ENCODE measurements around the gene TAS2R14. TPM values are rescaled to one million over a fixed set of nuclear protein-coding genes. Genes with fewer than 3 reads are reported as not detected.

The TAS2R14 gene
- total RNA-seq, 6 experiments from 2014 or later = 0.81 to 4.2 (median 1.6) TPM

- no peak for TF ChIP-seq CTCF (IDR thresholded peaks at IDR 0.05)
- no peak for TF ChIP-seq POLR2A (IDR thresholded peaks at IDR 0.05)
- 0% methylated on average over 2 of the region's 2 CpGs for WGBS (ENCODE audit: insufficient coverage, low coverage, low lambda C conversion rate, missing lambda C conversion rate)
Measured at GRCh38 chr12:10891937-10892336, 47.1 kb downstream of the TAS2R14 start.

GRCh38 chr12:10889226-10889625 lies 49.8 kb downstream of the TAS2R14 start:
- DNase-seq = no peak
- no peak for ATAC-seq
- H3K9me3 ChIP-seq = no peaks in the 10 kb centered on the region
- intact Hi-C loops (cut with DNase I) = no loop called here
- no peaks in the 10 kb centered on the region for H3K36me3 ChIP-seq
- H3K4me1 ChIP-seq = peaks cover 0 to 18% (median 9%) of the 10 kb centered on the region in 4 donors
- no peak overlapping the region for H3K4me3 ChIP-seq
- H3K27me3 ChIP-seq = no peaks in the 10 kb centered on the region
- no peak overlapping the region for H3K27ac ChIP-seq
- TF ChIP-seq POLR2A (IDR thresholded peaks at IDR 0.05) = no peak

More at GRCh38 chr12:10891937-10892336, 47.1 kb downstream of the TAS2R14 start:
- Histone ChIP-seq H3K27ac (peak overlapping the region in 1 of 3 donors; percentile 16), H3K4me3 (no peak overlapping the region), H3K27me3 (no peaks in the 10 kb centered on the region), H3K4me1 (peaks cover 0 to 18% (median 9%) of the 10 kb centered on the region in 4 donors), H3K36me3 (no peaks in the 10 kb centered on the region), H3K9me3 (no peaks in the 10 kb centered on the region)
- peak; percentile 50 to 84 (median 83) for DNase-seq
- intact Hi-C loops (cut with DNase I) = no loop called here
- ATAC-seq = peak; percentile 98 to 99 (median 98)

Other genes starting within 250 kb of the TAS2R14 start
- 10 to 100 TPM; 16.0 to 34.2 (median 23.2) TPM for gene YBX3, start 215.9 kb downstream of the TAS2R14 start, total RNA-seq
- not detected for gene TAS2R7, start 136.6 kb downstream of the TAS2R14 start, total RNA-seq
- not detected for gene TAS2R8, start 132.0 kb downstream of the TAS2R14 start, total RNA-seq
- gene TAS2R9, start 129.1 kb downstream of the TAS2R14 start, total RNA-seq = not detected
- under 1 TPM in 3 of 6 experiments, not detected in 3; 0.37 to 0.65 (median 0.39) TPM for gene TAS2R10, start 112.9 kb downstream of the TAS2R14 start, total RNA-seq
- gene PRR4, start 89.8 kb downstream of the TAS2R14 start, total RNA-seq = 1 to 10 TPM in 2 of 6 experiments, under 1 TPM in 4; 0.68 to 1.6 (median 0.99) TPM
- 10 to 100 TPM in 3 of 6 experiments, 1 to 10 TPM in 3; 6.7 to 20.3 (median 10.1) TPM for gene PRH1, start 55.0 kb downstream of the TAS2R14 start, total RNA-seq
- gene TAS2R13, start 29.7 kb downstream of the TAS2R14 start, total RNA-seq = 1 to 10 TPM in 2 of 6 experiments, under 1 TPM in 4; 0.51 to 2.4 (median 0.81) TPM
- not detected for gene PRH2, start 10.0 kb downstream of the TAS2R14 start, total RNA-seq
- gene TAS2R50, start 47.6 kb upstream of the TAS2R14 start, total RNA-seq = 1 to 10 TPM in 2 of 6 experiments, under 1 TPM in 4; 0.60 to 1.7 (median 0.78) TPM
- 1 to 10 TPM in 4 of 6 experiments, under 1 TPM in 2; 0.46 to 3.0 (median 1.6) TPM for gene TAS2R20, start 59.0 kb upstream of the TAS2R14 start, total RNA-seq
- 1 to 10 TPM; 1.1 to 3.8 (median 1.8) TPM for gene TAS2R19, start 83.4 kb upstream of the TAS2R14 start, total RNA-seq
- gene TAS2R31, start 92.1 kb upstream of the TAS2R14 start, total RNA-seq = 1 to 10 TPM in 5 of 6 experiments, under 1 TPM in 1; 0.95 to 4.9 (median 2.3) TPM
- 1 to 10 TPM in 3 of 6 experiments, under 1 TPM in 3; 0.51 to 2.6 (median 0.88) TPM for gene TAS2R46, start 123.0 kb upstream of the TAS2R14 start, total RNA-seq
- gene TAS2R43, start 153.1 kb upstream of the TAS2R14 start, total RNA-seq = 1 to 10 TPM in 2 of 6 experiments, under 1 TPM in 3, not detected in 1; 0.37 to 2.8 (median 0.49) TPM
- 1 to 10 TPM; 1.2 to 5.1 (median 2.0) TPM for gene TAS2R30, start 195.4 kb upstream of the TAS2R14 start, total RNA-seq
- 1 to 10 TPM; 5.4 to 9.4 (median 6.3) TPM for gene SMIM10L1, start 231.9 kb upstream of the TAS2R14 start, total RNA-seq
- gene TAS2R42, start 247.7 kb upstream of the TAS2R14 start, total RNA-seq = not detected

All from right lobe of liver (tissue), 6 donors.